Activated T-cell treated with anti-CD3 and anti-CD28 coated beads, Interleukin-2, amount 50 U/mL, for 1 hour (primary cell): ENCODE results near the gene CHAC1.

Experiments
- DNase-seq: peaks from one replicate; pipeline ENCODE4 v3.0.0-alpha.2; 2020

CHAC1 gene

GRCh38 chr15:40990789-40991188 lies 37.5 kb downstream of the CHAC1 start:
- no peak for DNase-seq

- DNase-seq = no peak
These were observed 38.1 kb downstream of the CHAC1 start for GRCh38 chr15:40991355-40991754.

DNA sequence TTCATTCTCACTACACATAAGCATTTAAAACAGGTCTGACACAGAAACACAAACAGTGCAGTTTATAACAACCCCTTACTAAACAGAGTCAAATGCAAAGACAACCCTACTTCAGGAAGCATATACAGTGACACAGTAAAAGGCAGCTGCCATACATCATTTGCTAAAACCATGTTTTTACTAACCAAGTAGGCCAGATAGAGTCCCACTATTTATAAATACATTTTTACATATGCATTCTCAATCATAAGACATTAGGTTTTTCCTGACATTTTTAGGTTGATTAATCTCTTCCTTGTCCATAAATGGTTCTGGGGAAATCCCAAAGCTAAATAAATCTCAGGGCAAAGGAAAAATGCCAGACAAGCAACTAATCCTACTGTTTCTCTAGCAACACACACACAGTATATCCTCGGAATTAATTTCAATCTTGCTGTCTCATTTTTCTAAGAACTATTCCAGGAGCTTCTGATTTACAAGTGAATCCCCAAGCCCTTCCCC lies 39.0 kb downstream of the CHAC1 start:
- DNase-seq = no peak

DNA sequence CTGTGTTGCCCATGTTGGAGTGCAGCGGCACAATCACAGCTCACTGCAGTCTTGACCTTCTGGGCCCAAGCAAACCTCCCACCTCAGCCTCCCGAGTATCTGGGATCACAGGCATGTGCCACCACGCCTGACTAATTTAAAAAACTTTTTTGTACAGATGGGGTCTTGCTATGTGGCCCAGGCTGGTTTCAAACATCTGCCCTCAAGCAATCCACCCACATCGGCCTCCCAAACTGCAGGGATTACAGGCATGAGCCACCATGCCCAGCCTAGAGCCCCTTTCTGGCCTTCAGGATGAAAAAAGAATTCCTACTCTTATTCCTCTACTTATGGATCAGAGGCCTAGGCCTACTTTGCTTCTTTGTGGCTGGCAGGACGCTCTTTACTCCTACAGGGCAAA lies 39.6 kb downstream of the CHAC1 start:
- no peak for DNase-seq

DNA sequence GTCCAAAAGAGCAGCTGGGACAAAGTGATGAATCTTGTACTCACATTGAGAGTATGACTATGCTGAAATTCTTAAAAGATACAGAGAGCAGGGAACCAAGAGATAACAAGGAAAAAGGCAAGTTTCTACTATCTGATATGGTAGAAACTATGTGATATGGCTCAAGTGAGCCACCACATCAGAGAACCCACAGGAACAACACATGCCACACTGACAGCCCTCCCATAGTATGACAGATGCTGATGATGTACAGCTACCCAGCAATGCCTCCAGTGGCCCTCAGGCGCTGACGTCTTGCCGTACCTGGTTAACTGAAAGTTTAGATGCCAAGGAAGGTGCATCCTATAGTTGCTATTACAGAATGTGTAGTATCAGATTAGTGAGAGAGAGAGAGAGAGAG lies 42.4 kb downstream of the CHAC1 start:
- DNase-seq = no peak

GRCh38 chr15:40999190-40999589 lies 45.9 kb downstream of the CHAC1 start:
- DNase-seq = no peak

DNA sequence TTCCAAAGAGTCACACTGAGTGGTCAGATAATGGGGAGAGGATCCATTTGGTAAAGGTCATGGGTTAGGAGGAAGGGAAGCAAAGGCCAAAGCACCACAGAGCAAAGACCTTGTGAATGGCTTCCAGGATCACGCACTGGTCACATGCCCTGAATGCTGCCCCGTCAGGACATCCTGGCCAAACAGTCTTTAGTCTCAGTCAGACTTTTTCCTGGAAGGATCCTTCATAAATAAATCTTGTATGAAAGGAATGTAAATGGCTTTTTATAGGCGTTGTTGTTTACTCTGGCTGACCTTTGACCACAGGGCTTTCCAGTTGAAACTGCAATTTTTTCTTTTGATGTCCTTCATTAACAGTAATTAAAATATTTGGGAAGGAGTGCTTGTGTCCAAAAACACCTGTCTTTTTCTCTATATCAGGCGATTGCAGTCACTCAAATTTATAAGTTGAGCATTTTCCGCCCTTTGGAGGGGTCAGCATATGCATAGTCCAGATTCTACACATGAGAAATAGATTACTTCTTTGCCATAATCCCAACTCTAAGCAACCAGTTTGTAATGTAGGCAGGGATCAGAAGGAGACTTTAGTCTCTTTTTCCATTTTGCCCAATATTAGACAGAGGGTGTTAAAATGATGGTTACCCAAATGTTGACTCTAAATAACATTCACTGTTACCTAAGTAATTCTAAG lies 48.4 kb downstream of the CHAC1 start:
- no peak for DNase-seq

DNA sequence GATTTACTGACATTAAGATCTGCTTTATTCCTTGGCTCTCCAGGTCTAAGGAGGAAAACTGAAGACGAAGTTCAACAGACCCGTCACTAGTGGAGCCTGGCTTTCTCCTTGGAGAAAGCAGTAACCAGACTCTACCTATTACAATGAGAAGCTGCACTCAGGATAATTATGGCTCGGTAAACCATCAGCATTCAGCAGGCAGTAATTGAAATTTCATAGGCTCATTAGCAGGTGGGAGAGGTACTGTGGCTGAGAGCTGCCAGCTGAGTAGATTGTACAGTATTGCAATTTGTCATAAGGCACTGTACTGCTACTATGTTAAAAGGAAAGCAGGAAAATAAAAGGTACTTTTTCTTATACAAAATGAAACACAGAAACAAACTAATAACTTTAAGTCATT lies 51.2 kb downstream of the CHAC1 start:
- DNase-seq = no peak
